Mesenchymal stem cell (in vitro differentiated cells and primary cell): ENCODE measurements around the gene CTF1.

Source experiments
- DNase-seq: peaks from one replicate; pipeline ENCODE4 v3.0.0-alpha.2; 2013
- H2AFZ ChIP-seq: one replicate; pipeline ENCODE4 v1.6.1; 2013; ENCODE audit warnings: low read depth, mild to moderate bottlenecking, control low read depth, inconsistent platforms, low read length, moderate library complexity
- H2AK5ac ChIP-seq: 2 replicates; pipeline ENCODE4 v1.6.1; 2013; ENCODE audit warnings: low read length, moderate library complexity, mild to moderate bottlenecking, inconsistent platforms; ENCODE audit not compliant: severe bottlenecking
- H2BK120ac ChIP-seq: one replicate; pipeline ENCODE4 v1.6.1; 2013; ENCODE audit warnings: low read depth, mild to moderate bottlenecking, inconsistent platforms, low read length, moderate library complexity
- H2BK12ac ChIP-seq, 2 experiments: one replicate each; pipeline ENCODE4 v1.6.1; 2013; ENCODE audit warnings: inconsistent platforms in 2 of 2, low read length in 2 of 2, mild to moderate bottlenecking in 2 of 2, moderate library complexity in 2 of 2, control low read depth in 1 of 2
- H2BK15ac ChIP-seq: one replicate; pipeline ENCODE4 v1.6.1; 2013; ENCODE audit warnings: mild to moderate bottlenecking, low read depth, inconsistent platforms; ENCODE audit not compliant: poor library complexity, severe bottlenecking
- H2BK5ac ChIP-seq: 2 replicates; pipeline ENCODE4 v1.6.1; 2013; ENCODE audit warnings: low read depth, mild to moderate bottlenecking, low read length, control low read depth, inconsistent platforms; ENCODE audit not compliant: poor library complexity, severe bottlenecking
- H3K14ac ChIP-seq, 2 experiments: one replicate each; pipeline ENCODE4 v1.6.1; 2013; ENCODE audit warnings: inconsistent platforms in 2 of 2, low read length in 2 of 2, control low read depth in 1 of 2, mild to moderate bottlenecking in 1 of 2, moderate library complexity in 1 of 2
- H3K18ac ChIP-seq, 2 experiments: one replicate each; pipeline ENCODE4 v1.6.1; 2013; ENCODE audit warnings: inconsistent platforms in 2 of 2, low read length in 2 of 2, control low read depth in 1 of 2, low read depth in 1 of 2, mild to moderate bottlenecking in 1 of 2
- H3K23ac ChIP-seq, 2 experiments: one replicate each; pipeline ENCODE4 v1.6.1; 2013; ENCODE audit warnings: inconsistent platforms in 2 of 2, low read length in 2 of 2, mild to moderate bottlenecking in 2 of 2, moderate library complexity in 2 of 2, control low read depth in 1 of 2
- H3K27ac ChIP-seq: 2 replicates; pipeline ENCODE4 v1.5.1; 2013; ENCODE audit warnings: mild to moderate bottlenecking, moderate library complexity, low read length, control low read depth, inconsistent platforms; ENCODE audit not compliant: poor library complexity, severe bottlenecking
- H3K27me3 ChIP-seq, 2 experiments: 2 replicates each; pipeline versions ENCODE4 v1.6.1 to v1.7.0; 2013; ENCODE audit warnings: low read length in 2 of 2, mild to moderate bottlenecking in 2 of 2, moderate library complexity in 2 of 2, control low read depth in 1 of 2, inconsistent platforms in 1 of 2; ENCODE audit not compliant: control insufficient read depth in 1 of 2, insufficient read depth in 1 of 2
- H3K36me3 ChIP-seq, 2 experiments: 2 replicates each; pipeline versions ENCODE4 v1.6.1 to v1.7.0; 2013; ENCODE audit warnings: low read length in 2 of 2, control low read depth in 1 of 2, inconsistent platforms in 1 of 2, low read depth in 1 of 2, mild to moderate bottlenecking in 1 of 2; ENCODE audit not compliant: insufficient read depth in 2 of 2, control insufficient read depth in 1 of 2
- H3K4ac ChIP-seq, 2 experiments: one replicate each; pipeline ENCODE4 v1.6.1; 2013; ENCODE audit warnings: inconsistent platforms in 2 of 2, low read length in 2 of 2, mild to moderate bottlenecking in 2 of 2, moderate library complexity in 2 of 2, control low read depth in 1 of 2, low read depth in 1 of 2
- H3K4me1 ChIP-seq: 2 replicates; pipeline ENCODE4 v1.6.1; 2013; ENCODE audit warnings: low read depth, low read length, control low read depth; ENCODE audit not compliant: control insufficient read depth, insufficient read depth
- H3K4me2 ChIP-seq: 2 replicates; pipeline ENCODE4 v1.6.1; 2013; ENCODE audit warnings: low read length, mild to moderate bottlenecking, inconsistent platforms; ENCODE audit not compliant: poor library complexity, severe bottlenecking
- H3K4me3 ChIP-seq, 2 experiments: 2 replicates each; pipeline versions ENCODE4 v1.5.1 to v1.7.0; 2013; ENCODE audit warnings: low read length in 2 of 2, mild to moderate bottlenecking in 2 of 2, control low read depth in 1 of 2, low read depth in 1 of 2; ENCODE audit not compliant: insufficient read depth in 1 of 2
- H3K79me1 ChIP-seq: replicated peaks from 2 replicates; pipeline ENCODE4 v1.6.1; 2013; ENCODE audit warnings: mild to moderate bottlenecking, control low read depth, low read length, inconsistent platforms; ENCODE audit not compliant: poor library complexity, severe bottlenecking
- H3K9ac ChIP-seq: 2 replicates; pipeline ENCODE4 v1.7.0; 2013; ENCODE audit warnings: mild to moderate bottlenecking, low read length, moderate library complexity
- H3K9me3 ChIP-seq: 2 replicates; pipeline ENCODE4 v1.7.0; 2013; ENCODE audit warnings: mild to moderate bottlenecking, low read length; ENCODE audit not compliant: control insufficient read depth
- H4K8ac ChIP-seq: one replicate; pipeline ENCODE4 v1.6.1; 2013; ENCODE audit warnings: inconsistent platforms, mild to moderate bottlenecking, low read length, moderate library complexity
- H4K91ac ChIP-seq: one replicate; pipeline ENCODE4 v1.6.1; 2013; ENCODE audit warnings: mild to moderate bottlenecking, low read length, inconsistent platforms
- WGBS: methylation state at CpG from one replicate; pipeline ENCODE4 v1.1.7; 2013; ENCODE audit warnings: mixed read lengths; 5-methylcytosine and 5-hydroxymethylcytosine counted together

The CTF1 gene

DNA sequence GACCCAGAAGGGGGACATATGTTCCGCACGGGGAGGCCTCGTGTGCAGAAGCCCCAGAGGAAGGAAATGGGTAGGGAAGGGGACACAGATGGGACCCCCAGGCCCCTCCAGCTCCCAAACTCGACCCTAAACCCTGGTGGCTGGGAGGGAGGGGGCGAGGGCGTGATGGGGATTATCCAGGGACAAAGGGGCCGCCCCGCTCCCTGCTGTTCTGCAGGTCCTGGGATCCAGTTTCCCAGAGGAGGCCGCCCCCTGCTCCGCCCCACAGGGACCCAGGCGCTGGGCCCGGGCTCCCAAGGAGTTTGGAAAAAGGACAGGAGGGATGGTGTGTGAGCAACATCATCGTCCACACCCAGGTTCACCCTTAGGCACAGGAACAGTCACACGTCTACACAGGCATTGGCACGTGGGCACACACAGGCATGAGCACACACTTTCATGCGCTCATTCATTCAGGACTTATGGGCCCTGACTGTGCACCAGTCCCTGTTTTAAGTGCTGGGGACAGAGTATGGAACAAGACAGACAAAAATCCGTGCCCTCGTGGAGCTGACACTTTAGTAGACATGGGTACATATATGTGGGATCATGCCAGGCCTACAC is 14.1 kb downstream of the CTF1 start:
- no peaks in the 10 kb centered on the region for H3K4me1 ChIP-seq
- H3K18ac ChIP-seq = no peak overlapping the region
- no peak overlapping the region for H3K4me2 ChIP-seq
- H2BK5ac ChIP-seq = no peak overlapping the region
- no peak overlapping the region for H3K23ac ChIP-seq
- H3K9ac ChIP-seq = no peak overlapping the region
- no peak overlapping the region for H3K14ac ChIP-seq
- H3K36me3 ChIP-seq = no peaks in the 10 kb centered on the region
- H2AK5ac ChIP-seq = no peak overlapping the region
- H2BK120ac ChIP-seq = no peak overlapping the region
- WGBS = 79% methylated on average over 15 of the region's 18 CpGs
- no peaks in the 10 kb centered on the region for H3K79me1 ChIP-seq
- H3K4me3 ChIP-seq = no peak overlapping the region
- H3K27me3 ChIP-seq = no peaks in the 10 kb centered on the region
- H4K8ac ChIP-seq = no peak overlapping the region
- H2BK15ac ChIP-seq = no peak overlapping the region
- no peak overlapping the region for H2AFZ ChIP-seq
- no peaks in the 10 kb centered on the region for H3K9me3 ChIP-seq
- DNase-seq = no peak
- H3K27ac ChIP-seq = no peak overlapping the region
- H2BK12ac ChIP-seq = no peak overlapping the region
- no peak overlapping the region for H4K91ac ChIP-seq
- no peak overlapping the region for H3K4ac ChIP-seq

DNA sequence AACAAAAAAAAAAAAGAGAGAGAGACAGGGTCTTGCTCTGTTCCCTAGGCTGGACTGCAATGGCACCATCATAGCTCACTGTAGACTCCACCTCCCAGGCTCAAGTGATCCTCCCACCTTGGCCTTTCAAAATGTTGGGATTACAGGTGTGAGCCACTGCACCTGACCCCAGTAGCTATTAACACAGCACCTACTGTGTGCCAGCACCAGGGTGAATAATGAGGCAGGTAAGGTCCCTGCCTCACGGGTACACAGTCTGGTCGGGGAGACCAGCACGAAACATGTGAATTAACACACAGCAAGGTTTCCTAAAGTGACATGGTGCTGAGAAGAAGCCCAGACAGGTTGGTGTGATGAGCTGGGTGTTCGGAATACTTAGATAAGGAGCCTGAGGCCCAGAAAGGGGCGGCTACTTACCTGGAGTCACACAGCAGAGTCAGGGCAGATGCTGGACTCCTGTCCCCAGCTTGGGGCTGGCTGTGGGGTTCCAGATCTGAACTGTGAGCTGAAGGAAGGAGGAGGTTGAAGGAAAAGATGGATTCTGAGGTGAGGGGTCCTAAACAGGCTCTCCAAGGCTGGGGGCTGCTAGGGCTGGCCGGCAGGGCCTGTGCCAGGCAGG is 16.5 kb downstream of the CTF1 start:
- H3K9ac ChIP-seq = no peak overlapping the region
- H3K4ac ChIP-seq = no peak overlapping the region
- WGBS = 93% methylated on average over 6 of the region's 6 CpGs
- no peak overlapping the region for H3K23ac ChIP-seq
- no peak for DNase-seq
- no peak overlapping the region for H2BK120ac ChIP-seq
- no peak overlapping the region for H3K18ac ChIP-seq
- no peaks in the 10 kb centered on the region for H3K79me1 ChIP-seq
- H2BK5ac ChIP-seq = no peak overlapping the region
- no peaks in the 10 kb centered on the region for H3K36me3 ChIP-seq
- no peak overlapping the region for H2AK5ac ChIP-seq
- no peak overlapping the region for H3K14ac ChIP-seq
- H3K4me2 ChIP-seq = no peak overlapping the region
- H3K4me3 ChIP-seq = no peak overlapping the region
- no peaks in the 10 kb centered on the region for H3K9me3 ChIP-seq
- peak overlapping the region; percentile 16 for H2BK15ac ChIP-seq
- no peak overlapping the region for H3K27ac ChIP-seq
- H4K91ac ChIP-seq = no peak overlapping the region
- no peak overlapping the region for H4K8ac ChIP-seq
- H2BK12ac ChIP-seq = no peak overlapping the region
- no peaks in the 10 kb centered on the region for H3K4me1 ChIP-seq
- no peak overlapping the region for H2AFZ ChIP-seq
- no peaks in the 10 kb centered on the region for H3K27me3 ChIP-seq

- WGBS = 97% methylated on average over 3 of the region's 3 CpGs
- Histone ChIP-seq H4K91ac (no peak overlapping the region), H3K79me1 (no peaks in the 10 kb centered on the region)
Observed at GRCh38 chr16:30914830-30915229, 18.4 kb downstream of the CTF1 start.

GRCh38 chr16:30918614-30919013 is 22.2 kb downstream of the CTF1 start:
- 95% methylated on average over 1 of the region's 1 CpG for WGBS
- Histone ChIP-seq H3K18ac (no peak overlapping the region), H3K27me3 (no peaks in the 10 kb centered on the region), H4K91ac (no peak overlapping the region), H3K14ac (no peak overlapping the region), H2BK15ac (no peak overlapping the region), H3K27ac (no peak overlapping the region), H2BK120ac (no peak overlapping the region), H3K36me3 (peaks cover 0 to 2% of the 10 kb centered on the region in 2 experiments), H2BK12ac (no peak overlapping the region), H3K4me3 (no peak overlapping the region), H3K79me1 (peaks cover 6% of the 10 kb centered on the region), H3K4me1 (peaks cover 3% of the 10 kb centered on the region), H2BK5ac (no peak overlapping the region), H2AK5ac (no peak overlapping the region), H3K9me3 (no peaks in the 10 kb centered on the region), H4K8ac (no peak overlapping the region), H3K9ac (no peak overlapping the region), H3K4ac (no peak overlapping the region), H2AFZ (no peak overlapping the region), H3K23ac (no peak overlapping the region), H3K4me2 (no peak overlapping the region)
- no peak for DNase-seq

More at GRCh38 chr16:30914830-30915229, 18.4 kb downstream of the CTF1 start:
- no peak overlapping the region for H3K4ac ChIP-seq
- H2BK120ac ChIP-seq = no peak overlapping the region
- H3K14ac ChIP-seq = no peak overlapping the region
- H2BK5ac ChIP-seq = no peak overlapping the region
- no peak for DNase-seq
- no peak overlapping the region for H3K4me2 ChIP-seq
- H3K4me1 ChIP-seq = no peaks in the 10 kb centered on the region
- no peak overlapping the region for H3K27ac ChIP-seq
- H3K18ac ChIP-seq = no peak overlapping the region
- no peak overlapping the region for H2BK12ac ChIP-seq
- H3K9ac ChIP-seq = no peak overlapping the region
- no peak overlapping the region for H2BK15ac ChIP-seq
- no peak overlapping the region for H3K23ac ChIP-seq
- no peak overlapping the region for H2AFZ ChIP-seq
- no peak overlapping the region for H2AK5ac ChIP-seq
- H4K8ac ChIP-seq = no peak overlapping the region
- no peaks in the 10 kb centered on the region for H3K27me3 ChIP-seq
- no peak overlapping the region for H3K4me3 ChIP-seq
- no peaks in the 10 kb centered on the region for H3K36me3 ChIP-seq
- no peaks in the 10 kb centered on the region for H3K9me3 ChIP-seq
